ENCODE measurements around the gene MRPL10. TPM values are rescaled to one million over a fixed set of nuclear protein-coding genes. Genes with fewer than 3 reads are reported as not detected.

The MRPL10 gene
- total and polyA plus RNA-seq, 2 of the 8 experiments (the other 6 are each of a cell fraction or from before 2014, with no cell fraction given), result 85.3 to 214 TPM

DNA sequence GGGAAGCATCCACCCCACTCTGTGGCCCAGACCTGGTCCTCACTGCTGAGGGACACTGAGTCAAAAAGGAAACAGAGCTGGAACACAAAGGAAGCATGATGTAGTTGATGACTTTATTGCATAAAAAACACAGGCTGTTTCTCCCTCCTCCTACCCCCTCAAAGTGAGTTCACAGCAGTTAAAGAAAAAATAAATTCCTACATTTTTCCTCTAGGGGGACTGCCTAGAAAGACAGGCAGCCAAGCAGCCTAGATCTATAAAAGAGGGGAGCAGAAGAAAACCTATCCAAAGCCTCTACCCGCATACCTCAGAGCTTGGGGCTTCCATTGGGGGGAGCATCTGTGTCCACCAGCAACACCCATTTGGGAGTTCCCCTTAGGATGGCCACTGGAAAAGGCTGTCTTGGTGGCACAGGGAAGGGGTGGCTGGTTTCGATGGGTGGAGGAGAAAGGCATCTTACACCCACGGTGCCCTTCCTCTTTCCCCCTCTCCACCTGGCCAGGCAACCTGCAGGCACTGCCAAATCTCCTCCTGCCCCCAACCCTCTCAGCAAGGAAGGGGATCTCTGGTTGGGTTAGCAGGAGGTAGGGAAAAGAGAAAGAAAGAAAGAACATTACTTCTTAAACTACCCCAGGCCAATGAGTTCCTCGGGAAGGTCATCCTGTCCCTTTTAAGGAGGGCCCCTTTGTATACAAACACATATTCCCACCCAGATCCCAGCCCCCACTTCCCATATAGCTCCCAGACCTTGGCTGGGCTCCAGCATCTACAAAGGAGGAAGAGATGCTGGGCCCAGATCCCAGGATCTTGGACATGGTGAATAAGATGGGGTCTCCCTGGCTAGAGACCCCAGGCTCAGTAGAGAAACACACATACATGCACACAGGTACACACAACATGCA, 13.7 kb upstream of the MRPL10 start:
- H3K27ac ChIP-seq (ENCODE audit: low read depth, low read length), result no peak overlapping the region
- H3K18ac ChIP-seq (ENCODE audit: extremely low read depth, low read length), result no peak overlapping the region; the same call in 1 of the 2 replicates
- H3K9ac ChIP-seq (replicated peaks in 1 of 4; ENCODE audit: extremely low read depth in 1 of 4, low read depth in 3 of 4, low read length in 3 of 4), result no peak overlapping the region
- no peak overlapping the region for H3K4me2 ChIP-seq (ENCODE audit: insufficient read depth in 1 of 2, low read depth in 2 of 2, low read length in 2 of 2)
- no peaks in the 10 kb centered on the region for H3K9me3 ChIP-seq (ENCODE audit: insufficient read depth in 2 of 2, low read depth in 1 of 2, low read length in 1 of 2)
- no peak for FAIRE-seq
- H2AFZ ChIP-seq (ENCODE audit: low read length), result no peak overlapping the region
- no peak overlapping the region for H4K5ac ChIP-seq (ENCODE audit: insufficient read length, low read depth, low read length)
- H3K27me3 ChIP-seq (replicated peaks in 1 of 4; ENCODE audit: control insufficient read depth in 3 of 4, extremely low read depth in 1 of 4, insufficient read depth in 3 of 4, low read length in 3 of 4), result peaks cover 40 to 59% (median 52%) of the 10 kb centered on the region in 4 experiments
- H4K20me1 ChIP-seq (replicated peaks in 1 of 2; ENCODE audit: control insufficient read depth in 1 of 2, insufficient read depth in 2 of 2, low read length in 2 of 2), result peaks cover 2% of the 10 kb centered on the region in 2 experiments
- H2AK5ac ChIP-seq (ENCODE audit: low read depth, low read length), result no peak overlapping the region
- H2BK20ac ChIP-seq (ENCODE audit: low read length), result no peak overlapping the region
- H2BK15ac ChIP-seq (ENCODE audit: low read length), result 0 out of 2 replicates have a peak overlapping the region, but pooled peaks have one; percentile 6
- H4K91ac ChIP-seq (replicated peaks; ENCODE audit: insufficient read length, low read length), result no peak overlapping the region
- H3K14ac ChIP-seq (ENCODE audit: insufficient read length), result no peak overlapping the region
- no peaks in the 10 kb centered on the region for H3K36me3 ChIP-seq (ENCODE audit: control insufficient read depth in 2 of 4, insufficient read depth in 4 of 4, low read length in 3 of 4)
- H3K56ac ChIP-seq (replicated peaks; ENCODE audit: insufficient read length, low read depth, low read length), result no peak overlapping the region
- peaks cover 0 to 32% (median 14%) of the 10 kb centered on the region in 4 experiments; a peak in 6 of 7 replicates for H3K4me1 ChIP-seq (replicated peaks in 1 of 4; ENCODE audit: control insufficient read depth in 3 of 4, insufficient read depth in 4 of 4, low read length in 3 of 4)
- ChIA-PET CTCF (ENCODE audit: partially characterized antibody) (interaction anchor here (0.8 to 33.0 kb wide), 19 partner anchors 10 to 500 kb away, joined by 3 to 1206 read pairs (median 6); partner anchors contain the start of genes CDK5RAP3, OSBPL7, PNPO and PRR15L), POLR2A (ENCODE audit: partially characterized antibody) (interaction anchor here (1.2 to 12.4 kb wide), 4 partner anchors 27 to 72 kb away, joined by 3 to 134 read pairs (median 10); partner anchors contain the start of gene SP2)
- H3K4ac ChIP-seq (replicated peaks; ENCODE audit: insufficient read length, low read depth, low read length), result no peak overlapping the region
- no peak overlapping the region for H3K4me3 ChIP-seq (ENCODE audit: extremely low read depth in 1 of 4, insufficient read depth in 2 of 4, low read depth in 3 of 4, low read length in 4 of 4)
- WGBS, 2 experiments (ENCODE audit: extremely low coverage in 1 of 2, insufficient coverage in 1 of 2, insufficient read length in 1 of 2, insufficient replicate concordance in 2 of 2, low coverage in 1 of 2, low lambda C conversion rate in 2 of 2, missing lambda C conversion rate in 1 of 2), result 81% methylated on average over 3 of the region's 4 CpGs; no CpG with 5 or more reads in 1 of the 2 experiments
- no peak overlapping the region for H2BK5ac ChIP-seq (ENCODE audit: low read depth, low read length)
- no peak overlapping the region for H2BK120ac ChIP-seq (replicated peaks; ENCODE audit: low read depth, low read length)
- H2BK12ac ChIP-seq (ENCODE audit: low read depth, low read length), result 0 out of 2 replicates have a peak overlapping the region, but pooled peaks have one; percentile 83
- no peak for DNase-seq (ENCODE audit: low read depth in 1 of 2, low spot score in 2 of 2)
- H3K79me1 ChIP-seq (ENCODE audit: low read depth, low read length), result no peaks in the 10 kb centered on the region
- peaks cover 9% of the 10 kb centered on the region; the same call in 1 of the 2 replicates for H3K23me2 ChIP-seq (ENCODE audit: low read depth, low read length)
- H4K8ac ChIP-seq (ENCODE audit: extremely low read depth, insufficient read depth, low read length), result no peak overlapping the region
- H3K23ac ChIP-seq (ENCODE audit: insufficient read length), result no peak overlapping the region
- H3K79me2 ChIP-seq (ENCODE audit: control insufficient read depth in 1 of 2, insufficient read depth in 2 of 2, low read length in 2 of 2), result no peaks in the 10 kb centered on the region
- TF ChIP-seq, protein P1, sequence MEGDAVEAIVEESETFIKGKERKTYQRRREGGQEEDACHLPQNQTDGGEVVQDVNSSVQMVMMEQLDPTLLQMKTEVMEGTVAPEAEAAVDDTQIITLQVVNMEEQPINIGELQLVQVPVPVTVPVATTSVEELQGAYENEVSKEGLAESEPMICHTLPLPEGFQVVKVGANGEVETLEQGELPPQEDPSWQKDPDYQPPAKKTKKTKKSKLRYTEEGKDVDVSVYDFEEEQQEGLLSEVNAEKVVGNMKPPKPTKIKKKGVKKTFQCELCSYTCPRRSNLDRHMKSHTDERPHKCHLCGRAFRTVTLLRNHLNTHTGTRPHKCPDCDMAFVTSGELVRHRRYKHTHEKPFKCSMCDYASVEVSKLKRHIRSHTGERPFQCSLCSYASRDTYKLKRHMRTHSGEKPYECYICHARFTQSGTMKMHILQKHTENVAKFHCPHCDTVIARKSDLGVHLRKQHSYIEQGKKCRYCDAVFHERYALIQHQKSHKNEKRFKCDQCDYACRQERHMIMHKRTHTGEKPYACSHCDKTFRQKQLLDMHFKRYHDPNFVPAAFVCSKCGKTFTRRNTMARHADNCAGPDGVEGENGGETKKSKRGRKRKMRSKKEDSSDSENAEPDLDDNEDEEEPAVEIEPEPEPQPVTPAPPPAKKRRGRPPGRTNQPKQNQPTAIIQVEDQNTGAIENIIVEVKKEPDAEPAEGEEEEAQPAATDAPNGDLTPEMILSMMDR (IDR thresholded peaks at IDR 0.05; ENCODE audit: control extremely low read depth in 1 of 3, insufficient read depth in 1 of 3, low read depth in 1 of 3, low read length in 3 of 3), result peak in 2 of 3 experiments; percentile 38 to 42; a peak in 3 of 4 replicates
- TF ChIP-seq JUND (IDR thresholded peaks at IDR 0.05; ENCODE audit: low read length) (no peak), CHD1 (IDR thresholded peaks at IDR 0.05; ENCODE audit: low read depth, low read length) (no peak), RAD21 (IDR thresholded peaks at IDR 0.05 in 1 of 2, conservative IDR thresholded peaks at IDR 0.05 in 1 of 2; ENCODE audit: low read depth in 2 of 2, low read length in 2 of 2) (0 out of 4 replicates have a peak, but pooled peaks have one; percentile 6 to 17)
- TF ChIP-seq, protein P2, sequence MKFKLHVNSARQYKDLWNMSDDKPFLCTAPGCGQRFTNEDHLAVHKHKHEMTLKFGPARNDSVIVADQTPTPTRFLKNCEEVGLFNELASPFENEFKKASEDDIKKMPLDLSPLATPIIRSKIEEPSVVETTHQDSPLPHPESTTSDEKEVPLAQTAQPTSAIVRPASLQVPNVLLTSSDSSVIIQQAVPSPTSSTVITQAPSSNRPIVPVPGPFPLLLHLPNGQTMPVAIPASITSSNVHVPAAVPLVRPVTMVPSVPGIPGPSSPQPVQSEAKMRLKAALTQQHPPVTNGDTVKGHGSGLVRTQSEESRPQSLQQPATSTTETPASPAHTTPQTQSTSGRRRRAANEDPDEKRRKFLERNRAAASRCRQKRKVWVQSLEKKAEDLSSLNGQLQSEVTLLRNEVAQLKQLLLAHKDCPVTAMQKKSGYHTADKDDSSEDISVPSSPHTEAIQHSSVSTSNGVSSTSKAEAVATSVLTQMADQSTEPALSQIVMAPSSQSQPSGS (IDR thresholded peaks at IDR 0.05; ENCODE audit: low read length), result no peak

Data from H1 (cell line).